Keratinocyte (primary cell): Measurements from ENCODE around the gene SYT8. TPM values are rescaled to one million over a fixed set of nuclear protein-coding genes. Genes with fewer than 3 reads are reported as not detected.
"Not testable (repeated sequence)": the region's sequence is repeated elsewhere in the genome, so short reads cannot be mapped to it uniquely, and the experiment has no call there.

ENCODE experiments used
- DNase-seq: peaks from one replicate; pipeline ENCODE4 v3.0.0-alpha.2; 2011; ENCODE audit warnings: low read depth, missing footprints, low spot score
- FAIRE-seq: peaks from 2 replicates; lab custom pipeline; 2011; peaks lifted over from hg19 to GRCh38; lab: Jason Lieb, UNC
- H2AFZ ChIP-seq: 2 replicates; pipeline ENCODE4 v1.6.0; 2012; ENCODE audit warnings: low read length, control low read depth, inconsistent platforms; ENCODE audit not compliant: control insufficient read depth
- H3K27ac ChIP-seq: 2 replicates; pipeline ENCODE4 v1.5.1; 2011; ENCODE audit warnings: low read length; ENCODE audit not compliant: control insufficient read depth, insufficient read depth
- H3K27me3 ChIP-seq: 3 replicates; pipeline ENCODE4 v1.6.0; 2011; ENCODE audit warnings: low read length; ENCODE audit not compliant: control insufficient read depth, insufficient read depth; ENCODE audit errors: extremely low read depth
- H3K36me3 ChIP-seq, 2 experiments: 2 replicates in 1 of 2; 3 replicates in 1 of 2; pipeline ENCODE4 v1.5.1; 2011; ENCODE audit warnings: low read length in 2 of 2, mild to moderate bottlenecking in 1 of 2; ENCODE audit not compliant: control insufficient read depth in 2 of 2, insufficient read depth in 2 of 2; ENCODE audit errors: extremely low read depth in 1 of 2
- H3K4me1 ChIP-seq: 3 replicates; pipeline ENCODE4 v1.5.1; 2011; ENCODE audit warnings: low read length; ENCODE audit not compliant: control insufficient read depth, insufficient read depth; ENCODE audit errors: extremely low read depth
- H3K4me2 ChIP-seq: 3 replicates; pipeline ENCODE4 v1.6.0; 2011; ENCODE audit warnings: low read depth, low read length; ENCODE audit not compliant: control insufficient read depth, insufficient read depth; ENCODE audit errors: extremely low read depth
- H3K4me3 ChIP-seq, 3 experiments: fragments of 200-600 bp in 1 of 3; sonication (generic) in 1 of 3; 2 replicates in 2 of 3; 3 replicates in 1 of 3; pipeline ENCODE4 v1.5.1; 2011 to 2016; ENCODE audit warnings: low read length in 3 of 3, mild to moderate bottlenecking in 3 of 3, control low read depth in 2 of 3, inconsistent platforms in 1 of 3, low read depth in 1 of 3, mixed read lengths in 1 of 3, mixed run types in 1 of 3, moderate library complexity in 1 of 3; ENCODE audit not compliant: control insufficient read depth in 2 of 3, insufficient read depth in 2 of 3; ENCODE audit errors: extremely low read depth in 1 of 3
- H3K79me2 ChIP-seq: 2 replicates; pipeline ENCODE4 v1.6.0; 2012; ENCODE audit warnings: low read length; ENCODE audit not compliant: control insufficient read depth, insufficient read depth
- H3K9ac ChIP-seq: 3 replicates; pipeline ENCODE4 v1.6.0; 2011; ENCODE audit warnings: low read length; ENCODE audit not compliant: control insufficient read depth, insufficient read depth; ENCODE audit errors: extremely low read depth
- H3K9me1 ChIP-seq: 3 replicates; pipeline ENCODE4 v1.6.0; 2011; ENCODE audit warnings: low read length; ENCODE audit not compliant: control insufficient read depth, insufficient read depth; ENCODE audit errors: extremely low read depth
- H3K9me3 ChIP-seq: 2 replicates; pipeline ENCODE4 v1.5.1; 2012; ENCODE audit warnings: low read depth, low read length; ENCODE audit not compliant: control insufficient read depth
- H4K20me1 ChIP-seq: 3 replicates; pipeline ENCODE4 v1.6.0; 2011; ENCODE audit warnings: low read length; ENCODE audit not compliant: control insufficient read depth, insufficient read depth; ENCODE audit errors: extremely low read depth
- CTCF ChIP-seq, 3 experiments: IDR thresholded peaks in 1 of 3; conservative IDR thresholded peaks in 1 of 3; optimal IDR thresholded peaks in 1 of 3; 2 replicates in 2 of 3; 3 replicates in 1 of 3; pipeline versions ENCODE3 to v1.5.1; 2011; ENCODE audit warnings: low read length in 3 of 3, mild to moderate bottlenecking in 3 of 3, moderate library complexity in 2 of 3, control low read depth in 1 of 3, inconsistent platforms in 1 of 3; ENCODE audit not compliant: insufficient read depth in 2 of 3; ENCODE audit errors: extremely low read depth in 1 of 3
- EZH2 ChIP-seq: IDR thresholded peaks from one replicate; pipeline ENCODE4 v1.6.1; 2012; ENCODE audit warnings: inconsistent platforms, mild to moderate bottlenecking, low read length, moderate library complexity
- dilution Hi-C: fragments of 300-500 bp; cut with MboI; formaldehyde crosslinking; loops from one replicate; pipeline ENCODE4 v1.7.0; 2020; ENCODE audit warnings: low sequenced_read_pairs; ENCODE audit not compliant: extremely low pct_ligation_motif_present
- polyA plus RNA-seq, 5 experiments: library from polyadenylated mRNA; depleted of rRNA in 3 of 5; stranded (reverse) in 3 of 5; stranded (forward) in 1 of 5; unstranded in 1 of 5; fragments of >200 nt; gene quantifications; 1 replicate in 1 of 5; 2 replicates in 3 of 5; 3 replicates in 1 of 5; pipeline versions ENCODE4 v1.2.1 to v1.2.3, GENCODE V29; 2011 to 2012; ENCODE audit warnings: missing spikeins in 2 of 5, low read depth in 1 of 5, low replicate concordance in 1 of 5

Gene SYT8
- polyA plus RNA-seq, 1 donor (not counting 4 experiments of a cell fraction or from before 2014, with no cell fraction given): 19.3 TPM

DNA sequence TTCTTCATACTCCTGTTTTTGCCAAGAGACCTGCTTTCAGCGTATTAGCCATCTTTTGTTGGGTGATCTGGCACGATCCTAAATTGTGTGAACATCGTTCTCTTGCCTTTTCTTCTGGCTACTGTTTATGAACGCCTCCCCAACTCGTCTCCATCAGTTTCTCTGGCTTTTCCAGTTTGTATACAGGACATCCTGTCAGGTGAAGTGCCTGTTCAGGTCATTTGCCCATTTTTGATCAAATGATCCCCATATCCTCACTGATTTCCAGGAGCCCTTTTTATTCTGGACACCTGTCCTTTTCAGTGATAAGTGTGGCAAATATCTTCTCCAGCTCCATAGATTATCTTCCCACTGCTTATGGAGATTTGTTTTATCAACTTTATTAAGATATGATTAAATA, 22.5 kb upstream of the SYT8 start:
- DNase-seq: no peak
- Histone ChIP-seq H3K79me2 (no peaks in the 10 kb centered on the region), H3K4me2 (no peak overlapping the region), H2AFZ (no peak overlapping the region), H3K9me3 (no peaks in the 10 kb centered on the region), H3K27me3 (no peaks in the 10 kb centered on the region), H3K36me3 (no peaks in the 10 kb centered on the region), H4K20me1 (no peaks in the 10 kb centered on the region), H3K4me3 (no peak overlapping the region), H3K9me1 (no peaks in the 10 kb centered on the region), H3K27ac (no peak overlapping the region), H3K4me1 (peaks cover 5% of the 10 kb centered on the region), H3K9ac (no peak overlapping the region)
- dilution Hi-C loops: no loop called here
- no peak for FAIRE-seq
- no peak for TF ChIP-seq CTCF (optimal IDR thresholded peaks at IDR 0.05 in 1 of 3, IDR thresholded peaks at IDR 0.05 in 1 of 3, conservative IDR thresholded peaks at IDR 0.05 in 1 of 3; ENCODE audit: extremely low read depth in 1 of 3, insufficient read depth in 2 of 3, low read length in 3 of 3)

DNA sequence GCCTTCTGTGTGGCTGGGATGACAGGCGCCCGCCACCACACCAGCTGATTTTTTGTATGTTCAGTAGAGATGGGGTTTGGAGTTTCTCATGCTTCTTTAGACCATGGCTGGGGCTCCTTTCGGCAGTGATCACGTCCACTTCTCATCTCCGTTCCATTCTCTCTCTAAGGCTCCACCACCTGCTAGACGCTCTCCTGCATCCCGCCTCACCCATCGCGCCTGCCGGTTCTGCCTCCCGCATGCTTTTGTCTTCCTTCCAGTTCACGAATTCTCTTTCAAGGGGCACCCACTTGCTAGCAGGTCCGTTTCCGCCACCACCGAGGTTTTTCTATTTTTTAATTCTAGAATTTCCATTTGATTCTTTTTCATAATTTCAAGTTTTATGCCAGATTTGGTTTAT, 22.0 kb upstream of the SYT8 start:
- Histone ChIP-seq H3K27ac (no peak overlapping the region), H2AFZ (no peak overlapping the region), H3K4me1 (peaks cover 5% of the 10 kb centered on the region), H3K9ac (no peak overlapping the region), H3K9me1 (no peaks in the 10 kb centered on the region), H3K9me3 (no peaks in the 10 kb centered on the region), H3K36me3 (no peaks in the 10 kb centered on the region), H3K4me2 (no peak overlapping the region), H3K27me3 (no peaks in the 10 kb centered on the region), H3K79me2 (no peaks in the 10 kb centered on the region), H4K20me1 (no peaks in the 10 kb centered on the region), H3K4me3 (no peak overlapping the region)
- no peak for DNase-seq
- TF ChIP-seq EZH2: no peak
- no peak for TF ChIP-seq CTCF (optimal IDR thresholded peaks at IDR 0.05 in 1 of 3, IDR thresholded peaks at IDR 0.05 in 1 of 3, conservative IDR thresholded peaks at IDR 0.05 in 1 of 3; ENCODE audit: extremely low read depth in 1 of 3, insufficient read depth in 2 of 3, low read length in 3 of 3)
- dilution Hi-C loops: no loop called here
- FAIRE-seq: no peak

- H3K27ac ChIP-seq, H3K9me1 ChIP-seq, H3K9me3 ChIP-seq, H3K4me3 ChIP-seq, dilution Hi-C loops, H3K4me1 ChIP-seq, H3K79me2 ChIP-seq, H4K20me1 ChIP-seq, H3K27me3 ChIP-seq, H3K4me2 ChIP-seq, DNase-seq, H3K9ac ChIP-seq, H3K36me3 ChIP-seq, FAIRE-seq, H2AFZ ChIP-seq: not testable (repeated sequence)
These were observed 21.4 kb upstream of the SYT8 start for GRCh38 chr11:1813356-1813755.
